HG03196 (cell line): ENCODE measurements around the gene SGPP2.
"Not testable (repeated sequence)": the region's sequence is repeated elsewhere in the genome, so short reads cannot be mapped to it uniquely, and the experiment has no call there.

ENCODE experiments used
- ATAC-seq: cut with Tn5 transposase; IDR thresholded peaks from one replicate; pipeline ENCODE4 v1.9.1; 2021; ENCODE audit not compliant: unreplicated experiment

The SGPP2 gene

DNA sequence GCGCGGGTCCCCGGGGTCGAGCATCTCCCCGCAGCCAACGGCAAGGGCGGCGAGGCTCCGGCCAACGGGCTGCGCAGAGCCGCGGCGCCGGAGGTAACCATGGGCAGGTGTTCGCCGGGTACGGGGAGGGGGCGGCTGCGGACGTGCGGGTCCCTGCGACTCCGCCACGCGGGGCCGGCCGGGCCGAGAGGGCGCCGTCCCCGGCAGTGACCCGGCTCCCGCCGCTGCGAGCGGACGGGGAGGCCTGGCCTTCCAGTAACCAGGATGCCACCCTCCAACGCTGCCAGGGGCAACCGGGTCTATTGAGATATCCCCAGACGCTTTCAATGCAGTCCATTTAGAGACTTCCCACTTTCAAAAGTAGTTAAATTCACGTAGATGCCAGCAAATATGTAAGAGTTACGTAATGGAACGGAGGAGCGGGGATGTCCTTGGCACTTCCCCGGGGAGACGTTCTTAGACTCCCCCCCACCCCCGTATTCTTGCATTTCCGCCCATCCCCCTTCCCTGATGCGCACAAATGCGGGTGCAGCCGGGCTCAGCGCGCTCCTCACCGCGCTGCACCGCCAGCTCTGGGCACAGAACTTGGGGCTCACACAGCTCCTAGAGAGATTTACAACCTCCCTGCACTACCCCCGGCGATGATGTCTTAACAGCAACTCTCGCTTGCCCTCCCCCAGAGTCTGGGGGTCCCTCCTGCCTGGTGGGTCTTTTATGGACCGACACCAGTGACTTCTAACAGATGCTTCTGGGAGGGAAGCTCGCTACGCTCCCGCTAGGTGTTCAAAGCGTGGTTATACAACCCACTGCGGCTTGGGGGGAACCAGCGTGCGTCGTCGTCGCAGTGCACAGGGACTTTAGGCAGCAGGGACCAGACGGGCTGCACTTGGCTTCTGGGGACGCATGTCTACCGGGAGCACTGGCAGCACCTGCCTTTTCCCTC, 657 bp downstream of the SGPP2 start:
- peak; percentile 14 for ATAC-seq

GRCh38 chr2:222427646-222428301, 3.4 kb downstream of the SGPP2 start:
- peak; percentile 60 for ATAC-seq

- ATAC-seq, result no peak
Observed at GRCh38 chr2:222430071-222430470, 5.7 kb downstream of the SGPP2 start.

DNA sequence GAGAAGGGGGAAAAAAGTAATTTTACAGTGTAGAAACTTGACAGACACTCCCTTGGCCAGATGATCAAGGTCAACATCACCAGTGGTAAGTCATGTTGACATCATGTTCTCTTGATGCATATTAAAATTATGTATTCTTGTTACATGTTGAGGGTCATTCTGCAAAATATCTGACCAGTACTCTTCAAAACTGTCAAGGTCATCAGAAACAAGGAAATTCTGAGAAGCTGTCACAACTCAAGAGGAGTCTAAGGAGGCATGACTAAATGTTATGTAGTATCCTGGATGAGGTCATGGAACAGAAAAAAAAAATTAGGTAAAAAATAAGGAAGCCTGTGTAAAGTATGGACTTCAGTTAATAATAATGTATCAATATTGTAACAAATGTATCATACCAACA, 6.3 kb downstream of the SGPP2 start:
- ATAC-seq, result no peak

DNA sequence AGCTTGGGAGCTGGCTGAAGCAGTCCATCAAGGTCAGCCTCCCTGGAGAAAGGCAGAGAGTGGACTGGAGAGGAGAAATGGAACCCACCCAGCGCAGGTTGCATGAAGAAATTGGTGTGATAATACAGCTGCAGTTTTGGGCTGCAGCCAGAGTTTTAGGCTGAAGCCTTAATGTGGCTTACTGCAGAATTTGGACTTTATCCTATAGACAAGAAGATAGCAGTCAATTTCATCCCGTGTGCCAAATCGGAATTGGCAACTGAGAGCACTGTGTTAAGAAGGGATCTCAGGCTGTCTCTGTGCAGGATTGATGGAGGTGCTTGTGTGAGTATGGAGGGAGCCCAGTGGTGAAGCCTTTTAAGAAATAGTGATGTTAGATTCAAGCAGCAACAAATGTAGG, 7.5 kb downstream of the SGPP2 start:
- ATAC-seq, result no peak

DNA sequence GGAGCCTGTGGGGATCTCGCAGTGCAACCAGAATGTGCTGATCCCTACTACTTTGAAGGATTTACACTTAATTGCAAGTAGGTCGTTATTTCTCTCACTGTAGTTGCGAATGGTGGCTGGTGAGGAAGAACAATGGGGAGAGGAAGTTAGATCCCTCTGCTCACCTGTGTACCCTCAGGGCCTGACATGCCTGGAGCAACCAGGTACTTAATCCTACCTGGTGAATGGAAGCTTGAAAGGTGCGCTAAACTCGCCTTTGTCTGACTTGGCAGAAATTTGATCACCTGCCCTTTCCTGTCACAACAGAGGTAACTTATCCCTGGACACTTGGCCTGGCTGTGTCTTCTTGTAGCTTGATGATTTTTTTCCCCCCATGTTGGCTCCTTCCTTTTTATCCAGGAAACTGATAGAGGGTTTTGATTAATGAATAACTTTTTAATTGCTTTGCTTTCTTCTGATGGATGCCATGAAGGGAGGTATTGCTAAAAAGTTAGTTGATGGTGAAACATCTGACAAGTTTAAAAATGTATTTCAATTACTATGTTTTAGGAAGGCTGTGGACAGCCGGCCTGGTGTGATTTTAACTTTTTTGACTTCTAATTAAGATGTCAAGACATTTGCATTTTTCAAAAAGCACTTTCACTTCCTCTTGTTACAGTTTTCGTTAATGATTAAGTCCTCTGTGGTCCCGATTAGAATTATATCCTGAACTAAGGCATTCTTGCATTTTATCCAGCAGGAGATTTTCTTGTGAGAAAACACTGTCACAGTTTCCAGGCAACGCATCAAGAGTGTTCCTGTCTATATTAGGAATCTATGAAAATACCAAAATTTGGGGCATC, 9.2 kb downstream of the SGPP2 start:
- peak; percentile 85 for ATAC-seq

DNA sequence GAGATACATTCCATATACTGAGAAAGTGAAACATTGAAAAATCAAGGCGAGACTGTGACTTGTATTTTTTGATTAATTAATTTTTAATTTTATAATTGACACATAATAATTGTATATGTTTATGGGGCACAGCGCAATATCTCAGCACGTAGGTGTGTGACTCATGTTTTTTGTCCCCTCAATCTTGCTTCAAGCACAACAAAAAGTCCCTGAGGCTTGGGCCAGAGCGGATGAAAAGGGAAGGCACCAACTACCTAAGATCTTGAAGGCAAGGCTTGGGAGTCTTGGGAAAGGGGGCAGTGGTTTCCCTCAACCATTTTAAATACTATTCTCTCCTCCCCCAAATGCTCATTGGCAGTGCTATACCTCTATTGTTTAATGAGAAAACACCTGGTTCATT, 9.9 kb downstream of the SGPP2 start:
- ATAC-seq, result peak; percentile 60

GRCh38 chr2:222435400-222436039, 11.2 kb downstream of the SGPP2 start:
- not testable (repeated sequence) for ATAC-seq

GRCh38 chr2:222436040-222436413, 11.7 kb downstream of the SGPP2 start:
- no peak for ATAC-seq

DNA sequence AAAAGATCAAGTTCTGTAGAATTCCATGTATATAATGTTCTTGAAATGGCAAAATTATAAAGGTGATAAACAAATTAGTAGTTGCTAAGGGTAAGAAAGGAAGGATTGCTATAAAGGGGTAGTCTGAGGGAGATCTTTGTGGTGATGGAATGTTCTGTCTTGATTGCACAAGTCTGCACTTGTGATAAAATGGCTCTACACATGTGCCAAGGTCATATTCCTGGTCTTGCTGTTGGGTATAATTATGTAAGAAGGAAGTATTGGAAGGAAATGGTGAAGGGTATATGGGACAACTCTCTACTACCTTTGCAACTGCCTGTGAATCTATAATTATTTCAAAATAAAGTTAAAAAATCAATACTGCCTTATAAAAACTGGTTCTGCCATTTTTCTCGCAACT, 15.3 kb downstream of the SGPP2 start:
- no peak for ATAC-seq

- no peak for ATAC-seq
Observed at GRCh38 chr2:222440673-222441422, 16.5 kb downstream of the SGPP2 start.

DNA sequence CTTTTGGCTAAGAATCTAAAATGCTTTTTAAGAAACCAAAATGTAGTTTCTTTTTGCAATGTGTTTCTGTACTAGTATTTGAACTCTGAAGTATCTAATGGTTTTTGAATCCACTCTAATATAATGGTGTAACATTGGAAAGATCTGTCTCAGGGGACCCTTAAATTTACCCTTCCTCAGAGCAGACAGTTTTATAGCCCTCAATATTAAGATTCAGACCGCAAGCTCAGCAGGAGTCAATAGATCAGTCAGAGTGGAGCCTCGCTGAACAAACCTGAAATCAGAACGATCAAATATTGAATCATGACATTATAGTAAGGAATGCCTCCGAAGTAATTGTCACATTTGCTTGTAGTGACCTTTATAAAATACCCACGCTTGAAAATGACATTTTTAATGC, 18.3 kb downstream of the SGPP2 start:
- ATAC-seq, result no peak

- no peak for ATAC-seq
Observed at GRCh38 chr2:222445227-222445626, 20.9 kb downstream of the SGPP2 start.

- no peak for ATAC-seq
Observed at GRCh38 chr2:222447131-222447530, 22.8 kb downstream of the SGPP2 start.

GRCh38 chr2:222448748-222449181, 24.4 kb downstream of the SGPP2 start:
- no peak for ATAC-seq

DNA sequence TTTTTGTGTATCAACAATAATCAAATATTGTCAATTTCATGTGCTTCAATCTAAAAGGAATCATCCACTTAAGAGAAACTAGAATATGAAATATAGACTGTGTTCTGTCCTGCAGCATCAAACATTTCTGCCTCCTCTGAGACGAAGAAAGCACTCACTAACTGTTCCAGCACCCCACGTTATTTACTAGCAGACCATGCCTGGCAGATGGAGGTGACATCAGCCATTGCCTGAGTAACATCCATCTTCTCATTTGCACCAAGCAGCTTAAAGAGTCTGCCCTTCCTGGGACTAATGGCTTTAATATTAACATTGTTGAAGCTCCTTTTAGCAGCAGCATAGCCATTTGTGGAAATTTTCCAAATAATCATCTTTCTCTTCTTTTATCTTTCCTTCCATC, 25.7 kb downstream of the SGPP2 start:
- ATAC-seq, result no peak

DNA sequence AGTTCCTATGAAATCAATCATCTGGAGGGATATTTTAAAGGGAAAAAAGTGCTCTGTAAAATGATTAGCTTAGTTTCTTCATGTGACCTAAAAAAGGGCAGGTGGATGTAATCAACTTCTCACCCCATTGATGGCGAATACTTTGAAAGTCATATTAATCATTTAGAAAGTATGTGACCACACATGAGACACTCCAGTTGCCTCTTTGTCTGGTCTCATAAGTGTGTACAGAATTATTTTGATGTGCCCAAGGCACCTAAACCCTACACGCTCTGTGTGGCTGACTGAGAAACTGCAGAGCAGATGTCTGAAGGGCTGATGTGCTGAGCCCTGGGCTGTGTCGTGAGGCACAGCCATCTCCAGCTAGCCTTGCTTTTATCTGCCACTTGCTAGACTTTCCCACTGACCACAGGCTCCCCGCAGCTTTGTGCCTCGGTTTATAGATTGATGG, 26.9 kb downstream of the SGPP2 start:
- peak; percentile 100 for ATAC-seq

DNA sequence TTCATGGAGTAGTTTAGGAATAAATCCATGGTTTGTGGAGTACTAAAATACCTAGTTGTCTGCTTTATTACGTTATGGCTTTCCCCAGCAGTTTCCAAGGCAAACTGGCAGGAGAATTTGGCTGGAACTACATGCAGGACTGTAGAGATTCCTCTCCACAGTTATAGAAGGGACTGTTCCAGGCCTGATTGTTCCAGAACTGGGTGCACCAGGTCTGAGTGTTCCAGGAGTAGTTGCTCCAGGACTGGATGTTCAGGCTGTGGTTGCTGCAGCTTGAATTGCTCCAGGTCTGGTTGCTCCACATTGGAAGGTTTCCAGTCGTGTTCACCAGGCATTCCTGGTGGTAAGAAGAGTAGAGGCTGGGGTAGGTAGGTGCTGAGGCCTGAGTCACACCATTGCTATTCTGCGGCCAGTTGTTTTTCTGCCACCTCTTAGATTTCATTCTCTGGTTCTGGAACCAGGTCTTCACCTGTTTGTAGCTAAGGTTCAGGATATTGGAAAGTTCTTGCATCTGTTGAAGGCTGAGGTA, 28.1 kb downstream of the SGPP2 start:
- ATAC-seq, result no peak

DNA sequence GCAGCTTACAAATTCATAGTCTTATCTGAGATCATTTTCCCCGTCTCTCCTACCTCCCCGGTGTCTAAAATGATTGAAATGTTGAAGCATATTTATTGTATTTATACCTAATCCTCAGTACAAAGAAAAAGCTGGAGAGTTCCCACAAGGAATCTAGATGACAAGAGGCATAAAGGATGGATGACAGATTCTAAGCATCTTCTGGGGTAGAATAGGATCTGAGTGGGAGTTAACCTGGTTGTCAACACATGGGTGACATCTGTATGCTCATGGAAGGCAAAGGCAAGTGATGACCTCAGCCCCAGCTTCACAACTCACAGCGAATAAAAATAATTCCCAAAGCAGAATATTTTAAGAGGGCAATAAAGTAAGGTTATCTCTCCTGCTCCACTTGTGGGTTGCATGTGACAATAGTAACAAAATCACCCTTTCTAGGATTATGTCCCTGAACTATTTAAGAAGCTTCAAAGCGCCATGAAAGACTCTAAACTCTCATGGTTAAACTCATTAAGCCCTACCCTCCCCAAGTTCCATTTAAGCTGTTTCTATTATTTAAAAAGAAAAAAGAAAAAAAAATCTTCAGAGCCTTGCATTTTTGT, 32.2 kb downstream of the SGPP2 start:
- no peak for ATAC-seq
